OCI-LY7 (cell line): ENCODE data around the gene CTTNBP2. TPM values are rescaled to one million over a fixed set of nuclear protein-coding genes. Genes with fewer than 3 reads are reported as not detected.

Experiments
- BruUV-seq: library from RNA; stranded (reverse); fragments of 400-500 nt; replicated peaks from 2 replicates; lab custom pipeline; 2021; lab: Mats Ljungman, UMichigan
- CTCF ChIA-PET: fragments of 300-600 bp; sonication (Branson Sonifier 250); formaldehyde crosslinking; loops from one replicate; lab custom pipeline; 2022; ENCODE audit warnings: antibody characterized with exemption; ENCODE audit not compliant: unreplicated experiment; lab: Charles Lee
- POLR2A ChIA-PET: fragments of 300-600 bp; sonication (Branson Sonifier 250); formaldehyde crosslinking; loops from one replicate; lab custom pipeline; 2022; ENCODE audit warnings: antibody characterized with exemption; lab: Charles Lee
- DNase-seq: peaks from one replicate; pipeline ENCODE4 v3.0.0-alpha.2; 2015; ENCODE audit warnings: low spot score
- H2AFZ ChIP-seq: fragments of 200-600 bp; sonication (generic), shearing (Covaris generic); 2 replicates; pipeline ENCODE4 v1.6.1; 2014; ENCODE audit warnings: mild to moderate bottlenecking, antibody characterized with exemption, low read length, moderate library complexity
- H3K27ac ChIP-seq: fragments of 200-600 bp; sonication (generic); 2 replicates; pipeline ENCODE4 v1.5.1; 2014; ENCODE audit warnings: mixed run types, low read depth, mild to moderate bottlenecking, moderate library complexity, low read length, inconsistent platforms; ENCODE audit not compliant: poor library complexity, severe bottlenecking
- H3K36me3 ChIP-seq: fragments of 200-600 bp; sonication (generic); 2 replicates; pipeline ENCODE4 v1.6.1; 2014; ENCODE audit warnings: mild to moderate bottlenecking, antibody characterized with exemption, low read length, moderate library complexity, mixed read lengths; ENCODE audit not compliant: insufficient read depth
- H3K4me1 ChIP-seq: fragments of 200-600 bp; sonication (generic); 2 replicates; pipeline ENCODE4 v1.5.1; 2014; ENCODE audit warnings: mild to moderate bottlenecking, low read length; ENCODE audit not compliant: insufficient read depth, poor library complexity, severe bottlenecking
- H3K4me2 ChIP-seq: fragments of 200-600 bp; sonication (generic); 2 replicates; pipeline ENCODE4 v1.6.1; 2014; ENCODE audit warnings: mild to moderate bottlenecking, low read length
- H3K4me3 ChIP-seq: fragments of 200-600 bp; sonication (generic); 2 replicates; pipeline ENCODE4 v1.5.1; 2014; ENCODE audit warnings: mild to moderate bottlenecking, low read depth, low read length; ENCODE audit not compliant: poor library complexity, severe bottlenecking
- H3K79me2 ChIP-seq: fragments of 200-600 bp; sonication (generic); 2 replicates; pipeline ENCODE4 v1.6.1; 2016; ENCODE audit warnings: low read depth, mild to moderate bottlenecking, low read length, moderate library complexity, mixed read lengths; ENCODE audit not compliant: insufficient read depth
- H3K9me2 ChIP-seq: fragments of 200-600 bp; sonication (generic); 2 replicates; pipeline ENCODE4 v1.6.1; 2016; ENCODE audit warnings: mild to moderate bottlenecking, low read length, mixed read lengths; ENCODE audit not compliant: insufficient read depth
- H3K9me3 ChIP-seq: fragments of 200-600 bp; sonication (generic); 2 replicates; pipeline ENCODE4 v1.6.1; 2014; ENCODE audit warnings: mild to moderate bottlenecking, mixed run types, low read length, mixed read lengths
- H4K20me1 ChIP-seq: fragments of 200-600 bp; sonication (generic); 2 replicates; pipeline ENCODE4 v1.6.1; 2014; ENCODE audit warnings: mild to moderate bottlenecking, antibody characterized with exemption, low read length, moderate library complexity, mixed read lengths; ENCODE audit not compliant: insufficient read depth
- EZH2phosphoT487 ChIP-seq: fragments of 200-600 bp; sonication (generic); IDR thresholded peaks from 2 replicates; pipeline ENCODE4 v1.6.1; 2018; ENCODE audit warnings: low read depth, borderline replicate concordance, mild to moderate bottlenecking, mixed run types, antibody characterized with exemption, low read length, moderate library complexity, mixed read lengths
- intact Hi-C: fragments of 100-400 bp; cut with micrococcal nuclease; formaldehyde crosslinking; loops from one replicate; pipeline ENCODE4 v1.10.0; 2022; ENCODE audit not compliant: unreplicated experiment
- total RNA-seq, 2 experiments: library from RNA; depleted of rRNA in 1 of 2; stranded (reverse); fragments of >200 nt in 1 of 2; shearing (Covaris generic) in 1 of 2; gene quantifications; 2 replicates each; pipeline ENCODE4 v1.2.3, GENCODE V29; 2014 to 2022
- TF ChIP-seq, protein P1 (sequence below): fragments of 200-600 bp; sonication (generic); conservative IDR thresholded peaks from 2 replicates; pipeline ENCODE4 v1.5.1; 2014; ENCODE audit warnings: mild to moderate bottlenecking, antibody characterized with exemption, low read length, moderate library complexity, mixed read lengths

CTTNBP2 gene
- total RNA-seq, 2 experiments from 2014 or later: not detected

DNA sequence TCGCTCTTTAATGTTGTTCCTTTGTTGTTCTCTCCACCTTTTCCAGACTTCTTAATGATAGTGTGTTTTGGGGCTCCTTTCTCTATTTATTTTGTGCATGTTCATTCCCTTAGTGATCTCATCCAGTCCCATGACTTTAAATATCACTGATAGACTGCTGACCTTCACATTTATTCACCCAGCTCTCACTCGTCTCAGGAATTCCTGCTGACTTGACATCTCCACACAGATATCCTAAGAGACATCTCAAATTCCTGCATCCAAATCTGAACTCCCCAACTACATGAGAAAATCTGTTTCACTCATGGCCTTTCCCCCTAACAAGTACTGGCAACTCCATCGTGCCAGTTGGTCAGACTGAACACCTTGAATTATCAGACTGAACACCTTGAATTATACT is 111.2 kb downstream of the CTTNBP2 start:
- no peak overlapping the region for H3K4me2 ChIP-seq
- H3K9me2 ChIP-seq: no peaks in the 10 kb centered on the region
- no TSS peak for BruUV-seq
- no peak for TF ChIP-seq EZH2phosphoT487
- TF ChIP-seq, protein P1, sequence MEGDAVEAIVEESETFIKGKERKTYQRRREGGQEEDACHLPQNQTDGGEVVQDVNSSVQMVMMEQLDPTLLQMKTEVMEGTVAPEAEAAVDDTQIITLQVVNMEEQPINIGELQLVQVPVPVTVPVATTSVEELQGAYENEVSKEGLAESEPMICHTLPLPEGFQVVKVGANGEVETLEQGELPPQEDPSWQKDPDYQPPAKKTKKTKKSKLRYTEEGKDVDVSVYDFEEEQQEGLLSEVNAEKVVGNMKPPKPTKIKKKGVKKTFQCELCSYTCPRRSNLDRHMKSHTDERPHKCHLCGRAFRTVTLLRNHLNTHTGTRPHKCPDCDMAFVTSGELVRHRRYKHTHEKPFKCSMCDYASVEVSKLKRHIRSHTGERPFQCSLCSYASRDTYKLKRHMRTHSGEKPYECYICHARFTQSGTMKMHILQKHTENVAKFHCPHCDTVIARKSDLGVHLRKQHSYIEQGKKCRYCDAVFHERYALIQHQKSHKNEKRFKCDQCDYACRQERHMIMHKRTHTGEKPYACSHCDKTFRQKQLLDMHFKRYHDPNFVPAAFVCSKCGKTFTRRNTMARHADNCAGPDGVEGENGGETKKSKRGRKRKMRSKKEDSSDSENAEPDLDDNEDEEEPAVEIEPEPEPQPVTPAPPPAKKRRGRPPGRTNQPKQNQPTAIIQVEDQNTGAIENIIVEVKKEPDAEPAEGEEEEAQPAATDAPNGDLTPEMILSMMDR: no peak
- H3K79me2 ChIP-seq: no peaks in the 10 kb centered on the region
- H3K27ac ChIP-seq: no peak overlapping the region
- no peaks in the 10 kb centered on the region for H3K36me3 ChIP-seq
- ChIA-PET CTCF (no interaction called here), POLR2A (no interaction called here)
- H3K4me1 ChIP-seq: no peaks in the 10 kb centered on the region
- intact Hi-C loops: no loop called here
- H2AFZ ChIP-seq: no peak overlapping the region
- no peaks in the 10 kb centered on the region for H4K20me1 ChIP-seq
- H3K9me3 ChIP-seq: no peaks in the 10 kb centered on the region
- no peak for DNase-seq
- H3K4me3 ChIP-seq: no peak overlapping the region

DNA sequence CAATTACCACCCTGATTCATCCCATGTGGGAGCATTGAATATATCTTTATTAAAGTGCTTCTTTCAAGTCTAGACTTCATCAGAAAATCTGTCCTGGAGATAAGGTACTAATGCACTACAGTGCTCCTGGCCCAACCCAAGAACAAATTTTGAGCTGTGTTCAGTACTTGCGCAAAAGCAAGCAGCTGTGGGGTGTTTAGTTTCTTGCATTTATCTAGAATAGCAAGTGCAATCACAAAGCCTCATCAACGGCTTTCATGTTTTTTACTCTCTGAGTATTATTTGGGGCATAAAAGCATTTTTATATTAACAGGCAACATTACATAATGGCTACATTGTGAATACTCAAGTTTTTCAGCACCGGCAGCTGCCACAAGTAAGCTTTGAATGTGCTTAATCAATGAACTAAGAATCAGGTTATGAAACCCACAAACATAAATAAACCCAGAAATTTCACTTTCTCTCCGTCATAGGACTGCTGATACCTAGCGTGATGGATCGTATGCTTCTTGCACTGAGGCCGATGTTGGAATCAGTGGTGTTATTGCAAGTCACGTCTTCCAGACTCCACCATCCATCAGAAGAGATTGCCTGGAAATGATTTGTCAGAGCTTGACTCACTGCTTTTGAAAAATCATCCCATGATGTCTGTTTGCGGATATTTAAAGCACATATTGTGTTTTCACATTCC is 113.1 kb downstream of the CTTNBP2 start:
- no peak for DNase-seq
- Histone ChIP-seq H3K4me1 (no peaks in the 10 kb centered on the region), H3K27ac (no peak overlapping the region), H3K9me3 (no peaks in the 10 kb centered on the region), H3K4me2 (no peak overlapping the region), H3K36me3 (no peaks in the 10 kb centered on the region), H3K4me3 (no peak overlapping the region), H2AFZ (no peak overlapping the region), H3K79me2 (no peaks in the 10 kb centered on the region), H3K9me2 (no peaks in the 10 kb centered on the region), H4K20me1 (no peaks in the 10 kb centered on the region)
- intact Hi-C loops: loop anchor here (10.0 kb wide), 1 partner anchor 395 kb away; no protein-coding TSS in a partner anchor
- POLR2A ChIA-PET: no interaction called here
- CTCF ChIA-PET: no interaction called here
- TF ChIP-seq, protein P1: no peak
- TF ChIP-seq EZH2phosphoT487: no peak
- no TSS peak for BruUV-seq

DNA sequence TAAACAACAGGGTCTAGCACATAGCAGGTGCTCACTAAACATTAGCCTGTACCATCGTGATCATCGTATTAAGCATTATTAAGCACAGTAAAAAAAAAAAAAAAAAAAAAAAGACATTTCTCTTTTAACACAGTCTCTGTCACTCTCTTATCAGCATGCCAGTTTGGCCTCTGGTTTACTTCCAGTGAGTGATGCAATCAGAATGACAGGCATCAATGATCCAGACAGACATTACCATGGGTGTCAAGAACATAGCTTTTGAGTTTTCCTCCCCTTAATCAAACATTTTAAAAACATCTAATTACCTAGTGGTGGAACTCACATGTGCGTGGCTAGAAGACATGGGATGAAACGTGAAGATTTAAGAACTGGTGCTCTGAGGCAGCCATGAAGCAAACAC is 115.8 kb downstream of the CTTNBP2 start:
- Histone ChIP-seq H2AFZ (no peak overlapping the region), H4K20me1 (no peaks in the 10 kb centered on the region), H3K79me2 (no peaks in the 10 kb centered on the region), H3K9me2 (no peaks in the 10 kb centered on the region), H3K4me1 (no peaks in the 10 kb centered on the region), H3K9me3 (no peaks in the 10 kb centered on the region), H3K4me3 (no peak overlapping the region), H3K36me3 (no peaks in the 10 kb centered on the region), H3K4me2 (no peak overlapping the region), H3K27ac (no peak overlapping the region)
- POLR2A ChIA-PET: no interaction called here
- intact Hi-C loops: loop anchor here (10.0 kb wide), 1 partner anchor 397 kb away; no protein-coding TSS in a partner anchor
- no TSS peak for BruUV-seq
- DNase-seq: no peak
- no peak for TF ChIP-seq EZH2phosphoT487
- TF ChIP-seq, protein P1: no peak
- CTCF ChIA-PET: no interaction called here
